ENCODE measurements around the gene FOXL2. TPM values are rescaled to one million over a fixed set of nuclear protein-coding genes. Genes with fewer than 3 reads are reported as not detected.
"Not testable (repeated sequence)": the region's sequence is repeated elsewhere in the genome, so short reads cannot be mapped to it uniquely, and the experiment has no call there.

The FOXL2 gene
- total RNA-seq, 1 donor from 2014 or later = not detected

DNA sequence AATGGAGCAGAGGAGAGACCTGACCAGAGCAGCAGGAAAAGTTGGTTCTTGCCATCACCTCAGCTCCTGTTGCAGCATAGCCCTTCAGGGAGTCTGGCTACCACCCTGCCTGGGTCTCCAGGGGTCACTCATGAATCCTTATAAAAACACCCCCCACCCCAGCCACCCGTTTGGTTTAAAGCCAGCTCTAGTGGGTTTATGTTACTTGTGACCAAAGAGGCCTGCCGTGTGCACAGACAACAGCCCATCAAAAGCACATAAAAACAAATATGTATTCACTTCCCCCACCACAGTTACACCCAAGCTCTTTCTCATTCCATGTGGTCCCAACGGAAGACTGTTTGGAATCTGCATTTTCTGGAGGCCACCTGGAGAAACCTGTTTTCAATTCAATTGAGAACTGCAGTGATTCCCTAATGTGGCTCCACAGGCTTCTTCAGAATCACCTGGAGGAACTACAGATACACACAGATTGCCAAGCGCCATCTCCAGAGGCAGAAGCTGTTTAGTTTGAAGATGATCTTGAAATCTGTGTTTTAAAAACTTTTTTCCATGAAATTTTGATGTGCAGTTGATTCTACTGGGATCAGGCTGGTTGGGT is 13.8 kb downstream of the FOXL2 start:
- H3K27ac Mint-ChIP-seq = no peak overlapping the region
- no peak overlapping the region for H3K4me3 Mint-ChIP-seq
- peaks cover 12% of the 10 kb centered on the region for H3K4me1 Mint-ChIP-seq
- no peaks in the 10 kb centered on the region for H3K9me3 Mint-ChIP-seq
- peaks cover 54% of the 10 kb centered on the region for H3K27me3 Mint-ChIP-seq
- no peaks in the 10 kb centered on the region for H3K36me3 Mint-ChIP-seq (ENCODE audit: low read depth)
- no peak for DNase-seq
- intact Hi-C loops (cut with micrococcal nuclease) = no loop called here

- no peaks in the 10 kb centered on the region for H3K36me3 Mint-ChIP-seq (ENCODE audit: low read depth)
Observed at GRCh38 chr3:138928727-138929372, 18.1 kb downstream of the FOXL2 start.

DNA sequence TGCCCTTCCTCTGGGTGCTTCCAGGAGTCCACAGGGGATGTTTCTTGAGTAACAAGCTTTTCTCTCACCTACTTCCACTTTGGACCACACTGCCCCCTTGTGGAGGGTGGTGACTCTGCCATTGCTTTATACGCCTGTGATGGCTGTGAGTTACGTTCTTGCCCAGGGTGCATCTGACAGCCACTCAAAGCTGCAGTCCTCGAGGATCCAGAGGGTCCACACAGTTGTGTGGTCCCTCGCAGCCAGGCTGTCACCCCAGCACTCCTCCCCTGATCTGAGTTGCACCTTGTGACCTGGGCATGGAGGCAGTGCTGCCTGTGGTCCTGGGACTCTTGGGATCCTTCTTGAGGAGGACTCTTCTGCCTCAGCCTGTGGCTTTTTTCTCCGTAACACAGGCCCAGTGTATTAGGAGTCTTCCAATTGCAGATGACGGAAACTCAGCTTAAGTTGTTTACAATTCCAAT is 23.4 kb downstream of the FOXL2 start:
- peaks cover 17% of the 10 kb centered on the region for H3K27me3 Mint-ChIP-seq
- H3K27ac Mint-ChIP-seq = no peak overlapping the region
- no peaks in the 10 kb centered on the region for H3K9me3 Mint-ChIP-seq
- peaks cover 5% of the 10 kb centered on the region for H3K4me1 Mint-ChIP-seq
- peak; percentile 95 for DNase-seq
- H3K36me3 Mint-ChIP-seq (ENCODE audit: low read depth) = no peaks in the 10 kb centered on the region
- no peak overlapping the region for H3K4me3 Mint-ChIP-seq
- intact Hi-C loops (cut with micrococcal nuclease) = loop anchor here (1.0 to 10.0 kb wide), 3 partner anchors 224 to 859 kb away; no protein-coding TSS in a partner anchor

More at GRCh38 chr3:138928727-138929372, 18.1 kb downstream of the FOXL2 start:
- DNase-seq = no peak
- Mint-ChIP-seq H3K4me1 (no peaks in the 10 kb centered on the region), H3K27ac (no peak overlapping the region), H3K4me3 (no peak overlapping the region), H3K9me3 (no peaks in the 10 kb centered on the region), H3K27me3 (peaks cover 27% of the 10 kb centered on the region)
- intact Hi-C loops (cut with micrococcal nuclease) = loop anchor here (10.0 kb wide), 1 partner anchor 864 kb away; no protein-coding TSS in a partner anchor

DNA sequence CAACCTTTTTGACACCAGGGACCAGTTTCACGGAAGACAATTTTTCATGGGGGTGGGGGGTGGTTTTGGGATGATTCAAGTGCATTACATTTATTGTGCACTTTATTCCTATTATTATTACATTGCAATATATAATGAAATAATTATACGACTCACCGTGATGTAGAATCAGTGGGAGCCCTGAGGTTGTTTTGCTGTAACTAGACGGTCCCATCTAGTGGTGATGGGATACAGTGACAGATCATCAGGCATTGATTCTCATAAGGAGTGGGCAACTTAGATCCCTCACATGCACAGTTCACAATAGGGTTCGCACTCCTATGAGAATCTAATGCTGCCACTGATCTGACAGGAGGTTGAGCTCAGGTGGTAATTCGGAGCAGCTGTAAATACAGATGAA is 24.5 kb downstream of the FOXL2 start:
- H3K9me3 Mint-ChIP-seq; H3K4me3 Mint-ChIP-seq; H3K36me3 Mint-ChIP-seq (ENCODE audit: low read depth); H3K4me1 Mint-ChIP-seq; H3K27ac Mint-ChIP-seq; DNase-seq: not testable (repeated sequence)
- H3K27me3 Mint-ChIP-seq = peaks cover 21% of the 10 kb centered on the region
- intact Hi-C loops (cut with micrococcal nuclease) = loop anchor here (10.0 kb wide), 1 partner anchor 858 kb away; no protein-coding TSS in a partner anchor

GRCh38 chr3:138921316-138922292 is 25.3 kb downstream of the FOXL2 start:
- no peaks in the 10 kb centered on the region for H3K36me3 Mint-ChIP-seq (ENCODE audit: low read depth)
- H3K4me3 Mint-ChIP-seq = no peak overlapping the region
- H3K9me3 Mint-ChIP-seq = no peaks in the 10 kb centered on the region
- DNase-seq = no peak
- intact Hi-C loops (cut with micrococcal nuclease) = loop anchor here (10.0 kb wide), 1 partner anchor 857 kb away; no protein-coding TSS in a partner anchor
- peaks cover 24% of the 10 kb centered on the region for H3K27me3 Mint-ChIP-seq
- H3K4me1 Mint-ChIP-seq = peaks cover 5% of the 10 kb centered on the region
- H3K27ac Mint-ChIP-seq = no peak overlapping the region

GRCh38 chr3:138919325-138919724 is 27.6 kb downstream of the FOXL2 start:
- no peak overlapping the region for H3K4me3 Mint-ChIP-seq
- H3K9me3 Mint-ChIP-seq = no peaks in the 10 kb centered on the region
- H3K36me3 Mint-ChIP-seq (ENCODE audit: low read depth) = no peaks in the 10 kb centered on the region
- intact Hi-C loops (cut with micrococcal nuclease) = loop anchor here (10.0 kb wide), 2 partner anchors 145 to 585 kb away; no protein-coding TSS in a partner anchor
- H3K27ac Mint-ChIP-seq = no peak overlapping the region
- H3K27me3 Mint-ChIP-seq = peaks cover 19% of the 10 kb centered on the region
- DNase-seq = no peak
- H3K4me1 Mint-ChIP-seq = peaks cover 11% of the 10 kb centered on the region

- no peak for DNase-seq
- Mint-ChIP-seq H3K27me3 (peaks cover 17% of the 10 kb centered on the region), H3K27ac (no peak overlapping the region), H3K4me1 (peaks cover 6% of the 10 kb centered on the region), H3K4me3 (no peak overlapping the region), H3K36me3 (ENCODE audit: low read depth) (no peaks in the 10 kb centered on the region), H3K9me3 (no peaks in the 10 kb centered on the region)
- intact Hi-C loops (cut with micrococcal nuclease) = loop anchor here (2.0 to 10.0 kb wide), 3 partner anchors 142 to 582 kb away; no protein-coding TSS in a partner anchor
Observed at GRCh38 chr3:138916824-138917223, 30.1 kb downstream of the FOXL2 start.

- H3K27me3 Mint-ChIP-seq = peaks cover 17% of the 10 kb centered on the region
- peak overlapping the region; percentile 76 for H3K27ac Mint-ChIP-seq
- peak overlapping the region; percentile 88 for H3K4me3 Mint-ChIP-seq
- intact Hi-C loops (cut with micrococcal nuclease) = loop anchor here (1.0 to 10.0 kb wide), 6 partner anchors 82 to 581 kb away; partner anchors contain the start of genes CEP70 and PIK3CB
- no peaks in the 10 kb centered on the region for H3K36me3 Mint-ChIP-seq (ENCODE audit: low read depth)
- H3K9me3 Mint-ChIP-seq = no peaks in the 10 kb centered on the region
- peak; percentile 94 for DNase-seq
- H3K4me1 Mint-ChIP-seq = peaks cover 6% of the 10 kb centered on the region
Observed at GRCh38 chr3:138915503-138916498, 31.1 kb downstream of the FOXL2 start.

DNA sequence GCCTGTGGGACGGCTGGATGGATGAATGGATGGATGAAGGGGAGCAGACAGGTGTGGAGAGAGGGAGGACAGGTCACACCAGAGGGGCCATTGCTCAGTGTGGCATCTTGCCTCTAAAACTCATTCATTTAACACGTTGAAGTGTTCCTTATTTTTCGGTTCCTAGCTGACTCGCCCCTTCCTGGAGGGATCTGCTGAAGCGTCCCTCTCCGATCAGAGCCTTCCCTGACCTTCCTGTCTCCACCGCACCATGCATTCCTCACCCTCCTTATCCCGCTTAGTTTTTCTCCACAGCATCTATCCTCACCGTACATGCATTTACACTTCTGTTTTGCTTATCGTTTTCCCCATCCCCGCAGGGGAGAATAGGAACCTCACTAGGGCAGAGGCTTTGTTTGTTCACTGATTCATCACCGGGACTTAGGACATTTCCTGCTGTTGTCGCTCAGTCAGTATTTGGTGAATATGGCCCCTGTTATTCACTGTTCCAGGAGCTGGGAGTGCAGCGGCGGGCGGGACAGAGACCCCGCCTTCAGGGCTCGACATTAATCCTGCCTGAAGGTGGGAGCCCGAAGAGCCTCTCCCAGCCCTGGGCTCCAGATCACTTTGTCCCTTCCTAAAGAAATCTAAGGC is 32.0 kb downstream of the FOXL2 start:
- H3K4me1 Mint-ChIP-seq = peaks cover 6% of the 10 kb centered on the region
- no peaks in the 10 kb centered on the region for H3K9me3 Mint-ChIP-seq
- no peaks in the 10 kb centered on the region for H3K36me3 Mint-ChIP-seq (ENCODE audit: low read depth)
- H3K27ac Mint-ChIP-seq = no peak overlapping the region
- intact Hi-C loops (cut with micrococcal nuclease) = loop anchor here (1.0 to 10.0 kb wide), 5 partner anchors 81 to 580 kb away; partner anchors contain the start of genes CEP70 and PIK3CB
- no peak for DNase-seq
- peaks cover 17% of the 10 kb centered on the region for H3K27me3 Mint-ChIP-seq
- peak overlapping the region; percentile 88 for H3K4me3 Mint-ChIP-seq

DNA sequence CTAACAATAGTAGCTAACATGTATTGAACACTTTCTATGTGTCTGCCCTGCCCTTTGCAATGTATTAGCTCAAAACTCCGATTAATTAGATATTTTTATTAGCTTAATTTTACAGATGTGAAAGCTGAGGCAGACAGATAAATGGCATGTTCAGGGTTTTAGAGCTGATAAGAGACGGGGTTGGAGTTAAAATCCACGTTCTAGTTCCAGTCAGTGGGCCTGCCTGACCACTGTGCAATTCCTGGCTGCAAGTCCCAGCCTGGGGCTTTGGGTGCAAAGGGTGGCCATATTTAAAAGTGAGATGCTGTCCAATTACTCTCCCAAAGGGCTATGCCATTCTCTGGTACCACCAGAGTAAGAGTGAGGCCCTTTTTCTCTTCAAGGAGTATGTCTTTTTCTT is 33.2 kb downstream of the FOXL2 start:
- Mint-ChIP-seq H3K4me1 (peaks cover 6% of the 10 kb centered on the region), H3K4me3 (no peak overlapping the region)

DNA sequence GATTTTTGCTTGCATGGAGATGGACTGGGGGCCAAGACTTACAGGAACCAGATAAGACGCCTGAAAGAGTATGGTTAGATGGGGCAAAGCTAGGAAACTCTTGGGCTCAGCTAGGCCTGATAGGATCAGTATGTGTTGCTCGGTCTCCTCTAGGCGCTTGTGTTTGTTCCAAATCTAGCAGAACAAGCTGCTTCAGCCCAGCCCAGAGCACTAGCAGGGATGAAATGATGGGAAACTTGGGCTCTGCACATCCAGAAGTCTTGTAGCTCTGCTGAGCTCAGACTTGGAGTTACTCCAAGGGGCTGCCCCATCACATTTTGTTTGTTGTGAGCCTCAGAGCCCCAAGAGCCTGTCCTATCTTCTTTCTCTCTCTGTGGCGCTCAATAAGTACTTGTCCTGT is 34.7 kb downstream of the FOXL2 start:
- DNase-seq = no peak
- Mint-ChIP-seq H3K4me1 (peaks cover 6% of the 10 kb centered on the region), H3K27me3 (peaks cover 6% of the 10 kb centered on the region), H3K36me3 (ENCODE audit: low read depth) (no peaks in the 10 kb centered on the region), H3K9me3 (no peaks in the 10 kb centered on the region), H3K27ac (no peak overlapping the region), H3K4me3 (no peak overlapping the region)
- intact Hi-C loops (cut with micrococcal nuclease) = loop anchor here (10.0 kb wide), 2 partner anchors 137 to 577 kb away; no protein-coding TSS in a partner anchor

More for the DNA sequence above, 33.2 kb downstream of the FOXL2 start:
- Mint-ChIP-seq H3K9me3 (no peaks in the 10 kb centered on the region), H3K36me3 (ENCODE audit: low read depth) (no peaks in the 10 kb centered on the region), H3K27ac (no peak overlapping the region), H3K27me3 (peaks cover 12% of the 10 kb centered on the region)
- intact Hi-C loops (cut with micrococcal nuclease) = loop anchor here (10.0 kb wide), 2 partner anchors 139 to 579 kb away; no protein-coding TSS in a partner anchor
- DNase-seq = no peak

- no peak for DNase-seq
- intact Hi-C loops (cut with micrococcal nuclease) = loop anchor here (10.0 kb wide), 2 partner anchors 137 to 577 kb away; no protein-coding TSS in a partner anchor
- Mint-ChIP-seq H3K4me3 (no peak overlapping the region), H3K9me3 (no peaks in the 10 kb centered on the region), H3K27me3 (peaks cover 3% of the 10 kb centered on the region), H3K27ac (no peak overlapping the region), H3K4me1 (peaks cover 6% of the 10 kb centered on the region), H3K36me3 (ENCODE audit: low read depth) (no peaks in the 10 kb centered on the region)
Observed at GRCh38 chr3:138911621-138912020, 35.3 kb downstream of the FOXL2 start.

Measured in activated CD4-positive, alpha-beta T cell treated with anti-CD3 and anti-CD28 coated beads, Interleukin-2, amount 10 ng/mL, durations not matched to agents 24 days and 14 days (primary cell).